HEK293 (cell line): ENCODE data around the gene DUSP19.

Source experiments
- CTCF ChIA-PET: fragments of 350-600 bp; formaldehyde crosslinking; extraction: SDS; loops from one replicate; lab custom pipeline; 2021; ENCODE audit warnings: antibody characterized with exemption; lab: Yijun Ruan, JAX
- POLR2A ChIA-PET: fragments of 300-600 bp; formaldehyde crosslinking; extraction: SDS; loops from one replicate; lab custom pipeline; 2020; ENCODE audit warnings: antibody characterized with exemption, inconsistent platforms; lab: Yijun Ruan, JAX
- H3K27ac ChIP-seq: fragments of 200-500 bp; sonication (Bioruptor generic); 2 replicates; pipeline ENCODE4 v1.5.1; 2014; ENCODE audit warnings: low read depth, low read length, control low read depth, inconsistent platforms; ENCODE audit errors: extremely low read depth
- H3K36me3 ChIP-seq, 2 experiments: fragments of 200-500 bp in 1 of 2; sonication (Bioruptor generic) in 1 of 2; 1 replicate in 1 of 2; 2 replicates in 1 of 2; pipeline ENCODE4 v1.5.1; 2014 to 2017; ENCODE audit warnings: inconsistent platforms in 2 of 2, low read length in 2 of 2; ENCODE audit not compliant: control insufficient read depth in 2 of 2, insufficient read depth in 1 of 2
- H3K4me1 ChIP-seq: fragments of 200-500 bp; sonication (Bioruptor generic); 2 replicates; pipeline ENCODE4 v1.5.1; 2014; ENCODE audit warnings: mild to moderate bottlenecking, low read length, inconsistent platforms; ENCODE audit not compliant: control insufficient read depth, insufficient read depth
- H3K4me3 ChIP-seq: 2 replicates; pipeline ENCODE4 v1.5.1; 2011; ENCODE audit warnings: low read depth, mild to moderate bottlenecking, control low read depth, low read length, moderate library complexity
- H3K9me3 ChIP-seq: fragments of 200-500 bp; sonication (Bioruptor generic); 2 replicates; pipeline ENCODE4 v1.5.1; 2014; ENCODE audit warnings: low read depth, low read length, inconsistent platforms; ENCODE audit not compliant: control insufficient read depth, insufficient read depth
- HOXD13 ChIP-seq: sonication (generic); formaldehyde crosslinking; IDR thresholded peaks from 2 replicates; pipeline ENCODE4 v1.8.0; 2022; ENCODE audit warnings: missing genetic modification reagents, borderline replicate concordance
- KLF1 ChIP-seq: fragments of 450-650 bp; formaldehyde crosslinking; IDR thresholded peaks from 2 replicates; pipeline ENCODE4 v1.5.1; 2016; ENCODE audit warnings: missing biosample characterization, missing genetic modification characterization
- MEIS1 ChIP-seq: sonication (generic); formaldehyde crosslinking; IDR thresholded peaks from 2 replicates; pipeline ENCODE4 v1.8.1; 2022; ENCODE audit warnings: missing genetic modification reagents, mild to moderate bottlenecking, borderline replicate concordance
- MYNN ChIP-seq: fragments of 450-650 bp; formaldehyde crosslinking; IDR thresholded peaks from 2 replicates; pipeline ENCODE4 v1.5.1; 2016; ENCODE audit warnings: missing biosample characterization, missing genetic modification characterization, borderline replicate concordance
- REPIN1 ChIP-seq: fragments of 450-650 bp; formaldehyde crosslinking; IDR thresholded peaks from 2 replicates; pipeline ENCODE4 v1.5.1; 2017; ENCODE audit warnings: missing biosample characterization, missing genetic modification characterization, low read depth
- WT1 ChIP-seq: fragments of 450-650 bp; formaldehyde crosslinking; IDR thresholded peaks from 2 replicates; pipeline ENCODE4 v1.5.1; 2016; ENCODE audit warnings: missing biosample characterization, missing genetic modification characterization
- ZBTB17 ChIP-seq: fragments of 450-650 bp; formaldehyde crosslinking; IDR thresholded peaks from 2 replicates; pipeline ENCODE4 v1.5.1; 2016; ENCODE audit warnings: missing biosample characterization, missing genetic modification characterization
- ZFP3 ChIP-seq: fragments of 450-650 bp; formaldehyde crosslinking; IDR thresholded peaks from 2 replicates; pipeline ENCODE4 v1.5.1; 2016; ENCODE audit warnings: low read depth, missing biosample characterization, missing genetic modification characterization
- ZIC2 ChIP-seq: fragments of 450-650 bp; formaldehyde crosslinking; IDR thresholded peaks from 2 replicates; pipeline ENCODE4 v1.5.1; 2016; ENCODE audit warnings: missing biosample characterization, missing genetic modification characterization
- ZNF121 ChIP-seq: fragments of 450-650 bp; formaldehyde crosslinking; IDR thresholded peaks from 2 replicates; pipeline ENCODE4 v1.5.1; 2016; ENCODE audit warnings: missing biosample characterization, missing genetic modification characterization
- ZNF16 ChIP-seq: fragments of 450-650 bp; formaldehyde crosslinking; IDR thresholded peaks from 2 replicates; pipeline ENCODE4 v1.5.1; 2016; ENCODE audit warnings: low read depth, missing biosample characterization, missing genetic modification characterization
- ZNF19 ChIP-seq: fragments of 450-650 bp; formaldehyde crosslinking; IDR thresholded peaks from 2 replicates; pipeline ENCODE4; 2016; ENCODE audit warnings: missing biosample characterization, missing genetic modification characterization, low read depth
- ZNF221 ChIP-seq: fragments of 450-650 bp; formaldehyde crosslinking; IDR thresholded peaks from 2 replicates; pipeline ENCODE4 v1.5.1; 2017; ENCODE audit warnings: missing biosample characterization, missing genetic modification characterization, borderline replicate concordance
- ZNF366 ChIP-seq: fragments of 450-650 bp; formaldehyde crosslinking; conservative IDR thresholded peaks from 2 replicates; pipeline ENCODE4 v1.5.1; 2016; ENCODE audit warnings: missing biosample characterization, missing genetic modification characterization
- ZNF37A ChIP-seq: fragments of 450-650 bp; IDR thresholded peaks from 2 replicates; pipeline ENCODE4 v1.5.1; 2018; ENCODE audit warnings: missing biosample characterization, missing genetic modification characterization
- ZNF544 ChIP-seq: fragments of 450-650 bp; formaldehyde crosslinking; IDR thresholded peaks from 2 replicates; pipeline ENCODE4 v1.5.0; 2017; ENCODE audit warnings: missing biosample characterization, missing genetic modification characterization
- ZNF561 ChIP-seq: fragments of 450-650 bp; IDR thresholded peaks from 2 replicates; pipeline ENCODE4 v1.5.1; 2018; ENCODE audit warnings: missing biosample characterization, missing genetic modification characterization, borderline replicate concordance
- ZNF645 ChIP-seq: fragments of 450-650 bp; formaldehyde crosslinking; IDR thresholded peaks from 2 replicates; pipeline ENCODE4; 2016; ENCODE audit warnings: missing biosample characterization, missing genetic modification characterization
- ZNF654 ChIP-seq: fragments of 450-650 bp; formaldehyde crosslinking; IDR thresholded peaks from 2 replicates; pipeline ENCODE4 v1.5.1; 2016; ENCODE audit warnings: low read depth, missing biosample characterization, missing genetic modification characterization
- ZNF747 ChIP-seq: fragments of 450-650 bp; formaldehyde crosslinking; IDR thresholded peaks from 2 replicates; pipeline ENCODE4 v1.5.1; 2016; ENCODE audit warnings: missing biosample characterization, missing genetic modification characterization
- ZNF76 ChIP-seq: fragments of 450-650 bp; formaldehyde crosslinking; IDR thresholded peaks from 2 replicates; pipeline ENCODE4; 2016; ENCODE audit warnings: low read depth, missing biosample characterization, missing genetic modification characterization, borderline replicate concordance
- TF ChIP-seq, protein P1 (sequence below): fragments of 450-650 bp; formaldehyde crosslinking; IDR thresholded peaks from 2 replicates; pipeline ENCODE4 v1.5.1; 2017; ENCODE audit warnings: missing biosample characterization, missing genetic modification characterization
- TF ChIP-seq, protein P2 (sequence below): fragments of 450-650 bp; formaldehyde crosslinking; IDR thresholded peaks from 2 replicates; pipeline ENCODE4 v1.5.1; 2016; ENCODE audit warnings: missing biosample characterization, missing genetic modification characterization
- TF ChIP-seq, protein P3 (sequence below): fragments of 450-650 bp; formaldehyde crosslinking; optimal IDR thresholded peaks from 2 replicates; pipeline ENCODE3; 2016; ENCODE audit warnings: missing biosample characterization, mild to moderate bottlenecking, missing genetic modification characterization

DUSP19 gene

GRCh38 chr2:183093857-183094657, 15.5 kb downstream of the DUSP19 start:
- H3K4me3 ChIP-seq = no peak overlapping the region
- no peaks in the 10 kb centered on the region for H3K4me1 ChIP-seq
- no peak overlapping the region for H3K27ac ChIP-seq
- TF ChIP-seq ZNF654 (tag by site-specific recombination) = 0 out of 2 replicates have a peak, but pooled peaks have one; percentile 20
- no peak for TF ChIP-seq MEIS1 (CRISPR knock-in tag)
- TF ChIP-seq, all 188 proteins: peak for 1
- ChIA-PET CTCF (interaction anchor here (0.6 to 0.8 kb wide), 3 partner anchors 25 to 335 kb away, joined by 3 to 4 read pairs (median 3); no protein-coding TSS in a partner anchor), POLR2A (no interaction called here)
- Histone ChIP-seq H3K36me3 (peaks cover 0 to 4% of the 10 kb centered on the region in 2 experiments; a peak in 1 of 3 replicates), H3K9me3 (no peaks in the 10 kb centered on the region)

DNA sequence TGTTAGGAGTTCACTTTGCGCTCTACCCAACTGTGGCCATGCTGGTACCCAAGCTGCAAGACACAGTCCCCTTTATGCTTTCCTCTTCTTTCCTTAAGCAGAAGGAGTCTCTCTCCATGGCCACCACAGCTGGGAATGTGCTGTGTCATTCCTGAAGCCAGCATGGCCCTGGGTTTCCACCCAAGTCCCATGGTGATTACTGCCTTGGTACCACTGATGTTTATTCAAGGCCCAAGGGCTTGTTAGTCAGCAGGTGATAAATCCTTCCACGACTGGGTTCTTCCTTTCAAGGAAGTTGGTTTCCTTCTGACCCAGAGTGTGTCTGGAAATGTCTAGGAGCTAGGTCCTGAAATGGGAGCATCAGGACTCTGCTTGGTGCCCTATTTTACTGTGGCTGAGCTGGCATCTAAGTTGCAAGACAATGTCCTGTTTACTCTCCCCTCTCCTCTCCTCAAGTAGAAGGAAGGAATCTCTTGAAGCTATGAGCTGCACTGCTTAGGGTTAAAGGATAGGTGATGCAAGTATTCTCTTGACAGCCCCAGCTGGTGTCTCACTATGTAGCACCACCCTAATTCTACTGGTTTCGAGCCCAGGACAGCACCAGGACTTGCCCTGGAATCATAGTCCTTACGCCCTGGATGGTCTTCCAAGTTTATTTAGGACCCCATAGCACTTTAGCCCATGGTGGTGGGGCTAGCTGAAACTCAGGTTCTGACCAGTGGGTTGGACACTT, 27.0 kb downstream of the DUSP19 start:
- POLR2A ChIA-PET = no interaction called here
- CTCF ChIA-PET = no interaction called here
- no peak overlapping the region for H3K27ac ChIP-seq
- H3K4me3 ChIP-seq = no peak overlapping the region
- H3K9me3 ChIP-seq = no peaks in the 10 kb centered on the region
- H3K36me3 ChIP-seq = no peaks in the 10 kb centered on the region
- TF ChIP-seq ZNF561 (tag by site-specific recombination) (no peak), ZNF19 (tag by site-specific recombination) (no peak), ZNF654 (tag by site-specific recombination) (no peak), ZIC2 (no peak), ZNF76 (tag by site-specific recombination) (no peak), REPIN1 (tag by site-specific recombination) (no peak), HOXD13 (CRISPR knock-in tag) (no peak)
- TF ChIP-seq, protein P1, sequence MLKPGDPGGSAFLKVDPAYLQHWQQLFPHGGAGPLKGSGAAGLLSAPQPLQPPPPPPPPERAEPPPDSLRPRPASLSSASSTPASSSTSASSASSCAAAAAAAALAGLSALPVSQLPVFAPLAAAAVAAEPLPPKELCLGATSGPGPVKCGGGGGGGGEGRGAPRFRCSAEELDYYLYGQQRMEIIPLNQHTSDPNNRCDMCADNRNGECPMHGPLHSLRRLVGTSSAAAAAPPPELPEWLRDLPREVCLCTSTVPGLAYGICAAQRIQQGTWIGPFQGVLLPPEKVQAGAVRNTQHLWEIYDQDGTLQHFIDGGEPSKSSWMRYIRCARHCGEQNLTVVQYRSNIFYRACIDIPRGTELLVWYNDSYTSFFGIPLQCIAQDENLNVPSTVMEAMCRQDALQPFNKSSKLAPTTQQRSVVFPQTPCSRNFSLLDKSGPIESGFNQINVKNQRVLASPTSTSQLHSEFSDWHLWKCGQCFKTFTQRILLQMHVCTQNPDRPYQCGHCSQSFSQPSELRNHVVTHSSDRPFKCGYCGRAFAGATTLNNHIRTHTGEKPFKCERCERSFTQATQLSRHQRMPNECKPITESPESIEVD (tag by site-specific recombination) = no peak
- TF ChIP-seq, protein P2, sequence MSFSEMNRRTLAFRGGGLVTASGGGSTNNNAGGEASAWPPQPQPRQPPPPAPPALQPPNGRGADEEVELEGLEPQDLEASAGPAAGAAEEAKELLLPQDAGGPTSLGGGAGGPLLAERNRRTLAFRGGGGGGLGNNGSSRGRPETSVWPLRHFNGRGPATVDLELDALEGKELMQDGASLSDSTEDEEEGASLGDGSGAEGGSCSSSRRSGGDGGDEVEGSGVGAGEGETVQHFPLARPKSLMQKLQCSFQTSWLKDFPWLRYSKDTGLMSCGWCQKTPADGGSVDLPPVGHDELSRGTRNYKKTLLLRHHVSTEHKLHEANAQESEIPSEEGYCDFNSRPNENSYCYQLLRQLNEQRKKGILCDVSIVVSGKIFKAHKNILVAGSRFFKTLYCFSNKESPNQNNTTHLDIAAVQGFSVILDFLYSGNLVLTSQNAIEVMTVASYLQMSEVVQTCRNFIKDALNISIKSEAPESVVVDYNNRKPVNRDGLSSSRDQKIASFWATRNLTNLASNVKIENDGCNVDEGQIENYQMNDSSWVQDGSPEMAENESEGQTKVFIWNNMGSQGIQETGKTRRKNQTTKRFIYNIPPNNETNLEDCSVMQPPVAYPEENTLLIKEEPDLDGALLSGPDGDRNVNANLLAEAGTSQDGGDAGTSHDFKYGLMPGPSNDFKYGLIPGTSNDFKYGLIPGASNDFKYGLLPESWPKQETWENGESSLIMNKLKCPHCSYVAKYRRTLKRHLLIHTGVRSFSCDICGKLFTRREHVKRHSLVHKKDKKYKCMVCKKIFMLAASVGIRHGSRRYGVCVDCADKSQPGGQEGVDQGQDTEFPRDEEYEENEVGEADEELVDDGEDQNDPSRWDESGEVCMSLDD (tag by site-specific recombination) = no peak
- TF ChIP-seq, protein P3, sequence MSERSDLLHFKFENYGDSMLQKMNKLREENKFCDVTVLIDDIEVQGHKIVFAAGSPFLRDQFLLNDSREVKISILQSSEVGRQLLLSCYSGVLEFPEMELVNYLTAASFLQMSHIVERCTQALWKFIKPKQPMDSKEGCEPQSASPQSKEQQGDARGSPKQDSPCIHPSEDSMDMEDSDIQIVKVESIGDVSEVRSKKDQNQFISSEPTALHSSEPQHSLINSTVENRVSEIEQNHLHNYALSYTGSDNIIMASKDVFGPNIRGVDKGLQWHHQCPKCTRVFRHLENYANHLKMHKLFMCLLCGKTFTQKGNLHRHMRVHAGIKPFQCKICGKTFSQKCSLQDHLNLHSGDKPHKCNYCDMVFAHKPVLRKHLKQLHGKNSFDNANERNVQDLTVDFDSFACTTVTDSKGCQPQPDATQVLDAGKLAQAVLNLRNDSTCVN = no peak
- TF ChIP-seq, all 188 proteins: peak for 0
- no peaks in the 10 kb centered on the region for H3K4me1 ChIP-seq

- Histone ChIP-seq H3K36me3 (no peaks in the 10 kb centered on the region), H3K4me1 (no peaks in the 10 kb centered on the region), H3K27ac (no peak overlapping the region), H3K9me3 (no peaks in the 10 kb centered on the region), H3K4me3 (no peak overlapping the region)
- ChIA-PET CTCF (no interaction called here), POLR2A (no interaction called here)
- TF ChIP-seq ZNF221 (tag by site-specific recombination) = no peak
- TF ChIP-seq ZNF544 (tag by site-specific recombination) = no peak
- TF ChIP-seq ZNF16 (tag by site-specific recombination) = no peak
- TF ChIP-seq ZNF645 = no peak
- TF ChIP-seq ZNF121 = no peak
- no peak for TF ChIP-seq ZFP3 (tag by site-specific recombination)
- TF ChIP-seq WT1 (tag by site-specific recombination) = no peak
- no peak for TF ChIP-seq ZNF747 (tag by site-specific recombination)
- TF ChIP-seq ZBTB17 (tag by site-specific recombination) = no peak
- no peak for TF ChIP-seq KLF1 (tag by site-specific recombination)
- TF ChIP-seq ZNF37A = no peak
- TF ChIP-seq MYNN = no peak
- no peak for TF ChIP-seq ZNF366 (tag by site-specific recombination)
These were observed 34.0 kb downstream of the DUSP19 start for GRCh38 chr2:183112577-183112976.
